Frontal cortex (tissue), 4 donors: ENCODE measurements around the gene CDH5. TPM values are rescaled to one million over a fixed set of nuclear protein-coding genes. Genes with fewer than 3 reads are reported as not detected.

ENCODE experiments used
- DNase-seq, 2 donors: peaks; one replicate each; pipeline ENCODE4 v3.0.0; 2012; ENCODE audit warnings: low spot score in 2 of 2
- FAIRE-seq: peaks from 2 replicates; lab custom pipeline; 2012; peaks lifted over from hg19 to GRCh38; lab: Jason Lieb, UNC
- total RNA-seq: library from RNA; depleted of rRNA; stranded (reverse); fragments of >200 nt; gene quantifications from one replicate; pipeline ENCODE4 v1.2.3, GENCODE V29; 2014
- donor health status: control.
- donor health status: control.
- donor health status: control.

The CDH5 gene
- total RNA-seq, 1 donor from 2014 or later: 6.1 TPM

GRCh38 chr16:66346221-66346620 lies 20.3 kb upstream of the CDH5 start:
- DNase-seq: no peak
- no peak for FAIRE-seq

GRCh38 chr16:66352304-66352703 lies 14.2 kb upstream of the CDH5 start:
- DNase-seq: no peak
- no peak for FAIRE-seq

GRCh38 chr16:66353055-66353454 lies 13.4 kb upstream of the CDH5 start:
- no peak for FAIRE-seq
- DNase-seq: no peak

- no peak for FAIRE-seq
Observed at GRCh38 chr16:66354034-66354909, 12.2 kb upstream of the CDH5 start.

GRCh38 chr16:66355526-66355925 lies 11.0 kb upstream of the CDH5 start:
- FAIRE-seq (no peak), DNase-seq (no peak)

More at GRCh38 chr16:66354034-66354909, 12.2 kb upstream of the CDH5 start:
- no peak for DNase-seq

- FAIRE-seq: no peak
- DNase-seq: peak; percentile 48 to 85
Observed at GRCh38 chr16:66357523-66357928, 9.0 kb upstream of the CDH5 start.

GRCh38 chr16:66358231-66358630 lies 8.3 kb upstream of the CDH5 start:
- DNase-seq: no peak
- no peak for FAIRE-seq

GRCh38 chr16:66359012-66359411 lies 7.5 kb upstream of the CDH5 start:
- no peak for FAIRE-seq
- no peak for DNase-seq

- FAIRE-seq (no peak), DNase-seq (no peak)
Observed at GRCh38 chr16:66359811-66360608, 6.5 kb upstream of the CDH5 start.

GRCh38 chr16:66360624-66361324 lies 5.7 kb upstream of the CDH5 start:
- DNase-seq (no peak), FAIRE-seq (no peak)

GRCh38 chr16:66361604-66362135 lies 4.8 kb upstream of the CDH5 start:
- DNase-seq (no peak), FAIRE-seq (no peak)

- FAIRE-seq (no peak), DNase-seq (no peak)
Observed at GRCh38 chr16:66363211-66363777, 3.2 kb upstream of the CDH5 start.

GRCh38 chr16:66364117-66364958 lies 2.2 kb upstream of the CDH5 start:
- DNase-seq: peak in 1 of 2 donors; percentile 49
- no peak for FAIRE-seq

- FAIRE-seq: no peak
Observed at GRCh38 chr16:66364959-66365306, 1.6 kb upstream of the CDH5 start.

GRCh38 chr16:66365651-66366050 lies 840 bp upstream of the CDH5 start:
- DNase-seq (no peak), FAIRE-seq (no peak)

More at GRCh38 chr16:66364959-66365306, 1.6 kb upstream of the CDH5 start:
- DNase-seq: no peak

GRCh38 chr16:66367968-66368891 lies 1.7 kb downstream of the CDH5 start:
- no peak for DNase-seq
- no peak for FAIRE-seq

GRCh38 chr16:66369055-66369592 lies 2.6 kb downstream of the CDH5 start:
- FAIRE-seq: no peak
- no peak for DNase-seq
